Stomach smooth muscle (tissue), 2 donors: ENCODE measurements around the gene OR6N1.

Source experiments
- H3K27ac ChIP-seq: one replicate; pipeline ENCODE4 v1.7.0; 2013; ENCODE audit warnings: mild to moderate bottlenecking, low read length, inconsistent platforms
- H3K27me3 ChIP-seq, 2 donors: one replicate each; pipeline ENCODE4 v1.7.0; 2013; ENCODE audit warnings: low read length in 2 of 2; ENCODE audit not compliant: insufficient read depth in 2 of 2, control insufficient read depth in 1 of 2
- H3K36me3 ChIP-seq, 2 donors: one replicate each; pipeline ENCODE4 v1.7.0; 2013; ENCODE audit warnings: low read length in 2 of 2; ENCODE audit not compliant: control insufficient read depth in 2 of 2, insufficient read depth in 2 of 2
- H3K4me1 ChIP-seq: one replicate; pipeline ENCODE4 v1.7.0; 2013; ENCODE audit warnings: low read length; ENCODE audit not compliant: control insufficient read depth, insufficient read depth
- H3K4me3 ChIP-seq, 2 donors: one replicate each; pipeline ENCODE4 v1.7.0; 2013; ENCODE audit warnings: low read length in 2 of 2
- H3K9ac ChIP-seq, 2 donors: one replicate each; pipeline ENCODE4 v1.7.0; 2013; ENCODE audit warnings: low read length in 2 of 2, mild to moderate bottlenecking in 1 of 2
- H3K9me3 ChIP-seq, 2 donors: one replicate each; pipeline ENCODE4 v1.7.0; 2013; ENCODE audit warnings: low read length in 2 of 2; ENCODE audit not compliant: control insufficient read depth in 2 of 2
- donor health status: healthy.
- donor health status: Pancreatic carcinoma.

OR6N1 gene

GRCh38 chr1:158714754-158715153 is 57.2 kb downstream of the OR6N1 start:
- H3K27ac ChIP-seq = no peak overlapping the region
- H3K27me3 ChIP-seq = peaks cover 0 to 3% of the 10 kb centered on the region in 2 donors
- H3K4me3 ChIP-seq = no peak overlapping the region
- no peaks in the 10 kb centered on the region for H3K4me1 ChIP-seq
- H3K9me3 ChIP-seq = no peaks in the 10 kb centered on the region
- no peak overlapping the region for H3K9ac ChIP-seq
- no peaks in the 10 kb centered on the region for H3K36me3 ChIP-seq
